HG02759 (cell line): ENCODE measurements around the gene PRDX2.
A peak's percentile ranks its signal among the peaks of the same experiment; 100 is the strongest.
"Not testable (repeated sequence)": the region's sequence is repeated elsewhere in the genome, so short reads cannot be mapped to it uniquely, and the experiment has no call there.

Experiments used
- ATAC-seq: cut with Tn5 transposase; IDR thresholded peaks from one replicate; pipeline ENCODE4 v1.9.1; 2021; ENCODE audit warnings: mild to moderate bottlenecking, moderate library complexity; ENCODE audit not compliant: unreplicated experiment

PRDX2 gene

GRCh38 chr19:12825254-12826131, 23.9 kb upstream of the PRDX2 start:
- ATAC-seq: no peak

GRCh38 chr19:12821761-12822160, 20.2 kb upstream of the PRDX2 start:
- no peak for ATAC-seq

- ATAC-seq: not testable (repeated sequence)
These were observed 16.2 kb upstream of the PRDX2 start for GRCh38 chr19:12817810-12818209.

GRCh38 chr19:12817188-12817587, 15.6 kb upstream of the PRDX2 start:
- not testable (repeated sequence) for ATAC-seq

- ATAC-seq: no peak
These were observed 13.5 kb upstream of the PRDX2 start for GRCh38 chr19:12815088-12815487.

GRCh38 chr19:12806242-12807081, 4.9 kb upstream of the PRDX2 start, which contains the start of gene RNASEH2A:
TSS of gene RNASEH2A (plus strand) at chr19:12806584. CDS start at chr19:12806674, 90 bp downstream.
- ATAC-seq: peak; percentile 86

- ATAC-seq: no peak
These were observed 2.5 kb upstream of the PRDX2 start for GRCh38 chr19:12804051-12804450.

GRCh38 chr19:12802267-12803106, 887 bp upstream of the PRDX2 start:
- ATAC-seq: no peak

GRCh38 chr19:12800923-12801465, 606 bp downstream of the PRDX2 start:
- no peak for ATAC-seq

GRCh38 chr19:12800466-12800770, 1.2 kb downstream of the PRDX2 start:
- no peak for ATAC-seq

- ATAC-seq: no peak
These were observed 1.7 kb downstream of the PRDX2 start for GRCh38 chr19:12799742-12800465.

- not testable (repeated sequence) for ATAC-seq
These were observed 4.0 kb downstream of the PRDX2 start for GRCh38 chr19:12797607-12798006.

GRCh38 chr19:12797141-12797587, 4.4 kb downstream of the PRDX2 start:
- no peak for ATAC-seq

GRCh38 chr19:12796146-12797071, 5.2 kb downstream of the PRDX2 start:
- no peak for ATAC-seq

- no peak for ATAC-seq
These were observed 6.6 kb downstream of the PRDX2 start for GRCh38 chr19:12794971-12795381.

- no peak for ATAC-seq
These were observed 7.2 kb downstream of the PRDX2 start for GRCh38 chr19:12794196-12794941.

GRCh38 chr19:12793290-12794195, 8.1 kb downstream of the PRDX2 start:
- ATAC-seq: peak; percentile 34
